ENCODE measurements around the gene FOXP1. TPM values are rescaled to one million over a fixed set of nuclear protein-coding genes. Genes with fewer than 3 reads are reported as not detected.
A peak's percentile ranks its signal among the peaks of the same experiment; 100 is the strongest.

The FOXP1 gene
- total and polyA plus RNA-seq, 2 donors from 2014 or later: 6.7 to 87.2 TPM

- Histone ChIP-seq H3K9ac (ENCODE audit: low read length in 3 of 3) (peak overlapping the region; percentile 34 to 76 (median 67)), H3K36me3 (ENCODE audit: control insufficient read depth in 2 of 3, insufficient read depth in 3 of 3, low read length in 3 of 3) (no peaks in the 10 kb centered on the region), H3K4me3 (ENCODE audit: low read length in 3 of 3) (peak overlapping the region; percentile 46 to 73 (median 65)), H3K27me3 (ENCODE audit: control insufficient read depth, insufficient read depth, low read length) (no peaks in the 10 kb centered on the region), H3K27ac (ENCODE audit: low read depth in 2 of 2, low read length in 2 of 2) (peak overlapping the region; percentile 71 to 88), H3K4me1 (ENCODE audit: control insufficient read depth in 2 of 3, insufficient read depth in 2 of 3, low read depth in 1 of 3, low read length in 3 of 3) (peaks cover 0 to 6% (median 4%) of the 10 kb centered on the region in 3 donors), H3K9me3 (ENCODE audit: control insufficient read depth in 2 of 3, insufficient read depth in 1 of 3, low read length in 3 of 3) (no peaks in the 10 kb centered on the region)
- TF ChIP-seq, protein P1, sequence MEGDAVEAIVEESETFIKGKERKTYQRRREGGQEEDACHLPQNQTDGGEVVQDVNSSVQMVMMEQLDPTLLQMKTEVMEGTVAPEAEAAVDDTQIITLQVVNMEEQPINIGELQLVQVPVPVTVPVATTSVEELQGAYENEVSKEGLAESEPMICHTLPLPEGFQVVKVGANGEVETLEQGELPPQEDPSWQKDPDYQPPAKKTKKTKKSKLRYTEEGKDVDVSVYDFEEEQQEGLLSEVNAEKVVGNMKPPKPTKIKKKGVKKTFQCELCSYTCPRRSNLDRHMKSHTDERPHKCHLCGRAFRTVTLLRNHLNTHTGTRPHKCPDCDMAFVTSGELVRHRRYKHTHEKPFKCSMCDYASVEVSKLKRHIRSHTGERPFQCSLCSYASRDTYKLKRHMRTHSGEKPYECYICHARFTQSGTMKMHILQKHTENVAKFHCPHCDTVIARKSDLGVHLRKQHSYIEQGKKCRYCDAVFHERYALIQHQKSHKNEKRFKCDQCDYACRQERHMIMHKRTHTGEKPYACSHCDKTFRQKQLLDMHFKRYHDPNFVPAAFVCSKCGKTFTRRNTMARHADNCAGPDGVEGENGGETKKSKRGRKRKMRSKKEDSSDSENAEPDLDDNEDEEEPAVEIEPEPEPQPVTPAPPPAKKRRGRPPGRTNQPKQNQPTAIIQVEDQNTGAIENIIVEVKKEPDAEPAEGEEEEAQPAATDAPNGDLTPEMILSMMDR (IDR thresholded peaks at IDR 0.05; ENCODE audit: borderline replicate concordance, extremely low read depth, insufficient read depth): no peak
- FAIRE-seq (no peak), DNase-seq (peak; percentile 71 to 86 (median 77))
- intact Hi-C loops (cut with DNase I): no loop called here
Measured at GRCh38 chr3:71064956-71065763, 518.4 kb downstream of the FOXP1 start.

DNA sequence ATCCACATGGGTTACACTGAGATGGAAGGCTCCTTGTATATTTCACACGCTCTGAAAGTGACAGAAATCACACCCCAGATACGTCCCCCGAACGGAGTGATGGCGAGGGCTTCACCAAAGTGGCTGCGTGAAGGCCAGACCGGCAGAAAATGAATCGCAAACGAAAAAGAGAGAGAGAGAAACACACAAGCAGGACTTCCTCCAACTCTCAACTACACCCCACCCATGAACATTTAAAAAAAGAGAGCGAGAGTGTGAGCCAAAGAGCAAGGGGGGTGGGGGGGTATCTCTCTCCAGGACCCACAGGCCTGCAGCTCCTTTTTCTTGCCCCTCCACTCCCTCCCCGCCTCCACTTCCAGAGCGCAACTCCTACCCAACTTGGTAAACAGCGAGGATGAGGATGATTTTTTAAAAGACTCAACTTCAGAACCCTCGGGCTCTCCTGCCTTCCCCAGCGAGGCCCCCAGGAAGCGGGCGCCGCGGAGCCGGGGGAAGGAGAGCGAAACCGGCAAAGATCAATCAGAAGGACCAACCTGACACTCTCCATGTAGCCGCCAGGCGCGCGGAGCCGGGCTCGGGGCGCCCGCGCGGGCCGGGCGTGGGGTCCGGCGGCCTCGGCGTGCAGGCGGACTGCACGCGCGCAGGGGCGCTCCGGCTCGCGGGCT is 519.1 kb downstream of the FOXP1 start:
- Histone ChIP-seq H3K9me3 (ENCODE audit: control insufficient read depth in 2 of 3, insufficient read depth in 1 of 3, low read length in 3 of 3) (no peaks in the 10 kb centered on the region), H3K4me1 (ENCODE audit: control insufficient read depth in 2 of 3, insufficient read depth in 2 of 3, low read depth in 1 of 3, low read length in 3 of 3) (peaks cover 0 to 6% (median 2%) of the 10 kb centered on the region in 3 donors), H3K27me3 (ENCODE audit: control insufficient read depth, insufficient read depth, low read length) (no peaks in the 10 kb centered on the region), H3K9ac (ENCODE audit: low read length in 3 of 3) (peak overlapping the region; percentile 27 to 60 (median 38)), H3K36me3 (ENCODE audit: control insufficient read depth in 2 of 3, insufficient read depth in 3 of 3, low read length in 3 of 3) (no peaks in the 10 kb centered on the region), H3K4me3 (ENCODE audit: low read length in 3 of 3) (peak overlapping the region; percentile 66 to 74 (median 67)), H3K27ac (ENCODE audit: low read depth in 2 of 2, low read length in 2 of 2) (peak overlapping the region; percentile 58 to 76)
- DNase-seq: peak; percentile 60 to 78 (median 69)
- TF ChIP-seq, protein P1 (IDR thresholded peaks at IDR 0.05; ENCODE audit: borderline replicate concordance, extremely low read depth, insufficient read depth): no peak
- intact Hi-C loops (cut with DNase I): no loop called here
- no peak for FAIRE-seq

DNA sequence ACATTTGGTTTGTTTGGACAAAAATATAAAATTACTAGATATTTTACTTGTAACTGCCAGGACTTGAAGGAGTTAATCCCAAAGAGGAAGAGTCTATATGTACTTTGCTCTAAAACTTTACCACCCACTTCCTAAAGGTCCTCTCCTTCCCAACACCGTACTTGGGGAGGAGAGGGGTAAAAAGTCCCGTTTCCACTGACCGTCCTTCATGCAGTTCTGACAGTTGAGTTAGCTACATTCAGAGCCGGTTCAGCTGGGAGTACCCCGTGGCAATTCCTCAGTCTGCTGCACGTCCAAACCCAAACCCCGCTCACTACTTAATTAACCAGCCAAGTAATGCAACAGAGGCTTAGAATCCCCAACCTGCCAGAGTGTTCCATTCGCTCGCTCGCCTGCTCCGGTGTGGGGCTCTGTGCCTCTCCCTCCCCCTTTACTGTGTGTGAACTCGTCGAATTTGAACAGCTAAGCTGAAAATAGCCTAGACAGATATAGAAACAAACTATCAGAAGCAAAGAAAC is 519.7 kb downstream of the FOXP1 start:
- H3K27ac ChIP-seq (ENCODE audit: low read depth in 2 of 2, low read length in 2 of 2): peak overlapping the region; percentile 58 to 76
- peak overlapping the region; percentile 27 to 60 (median 38) for H3K9ac ChIP-seq (ENCODE audit: low read length in 3 of 3)
- DNase-seq: peak in 4 of 5 donors; percentile 45 to 68 (median 62)
- no peaks in the 10 kb centered on the region for H3K36me3 ChIP-seq (ENCODE audit: control insufficient read depth in 2 of 3, insufficient read depth in 3 of 3, low read length in 3 of 3)
- intact Hi-C loops (cut with DNase I): no loop called here
- no peak for FAIRE-seq
- H3K4me3 ChIP-seq (ENCODE audit: low read length in 3 of 3): peak overlapping the region; percentile 66 to 74 (median 67)
- H3K27me3 ChIP-seq (ENCODE audit: control insufficient read depth, insufficient read depth, low read length): no peaks in the 10 kb centered on the region
- H3K9me3 ChIP-seq (ENCODE audit: control insufficient read depth in 2 of 3, insufficient read depth in 1 of 3, low read length in 3 of 3): no peaks in the 10 kb centered on the region
- peaks cover 0 to 6% (median 2%) of the 10 kb centered on the region in 3 donors for H3K4me1 ChIP-seq (ENCODE audit: control insufficient read depth in 2 of 3, insufficient read depth in 2 of 3, low read depth in 1 of 3, low read length in 3 of 3)
- TF ChIP-seq, protein P1 (IDR thresholded peaks at IDR 0.05; ENCODE audit: borderline replicate concordance, extremely low read depth, insufficient read depth): no peak
